SHP77 treated with DMSO at 0.1 percent for 48 hours (cell line): Measurements from ENCODE around the gene ALOX15.
"Not testable (repeated sequence)": the region's sequence is repeated elsewhere in the genome, so short reads cannot be mapped to it uniquely, and the experiment has no call there.

Source experiments
- DNase-seq: peaks from one replicate; lab custom pipeline; 2025; lab: John Stamatoyannopoulos, UW

ALOX15 gene, protein sequence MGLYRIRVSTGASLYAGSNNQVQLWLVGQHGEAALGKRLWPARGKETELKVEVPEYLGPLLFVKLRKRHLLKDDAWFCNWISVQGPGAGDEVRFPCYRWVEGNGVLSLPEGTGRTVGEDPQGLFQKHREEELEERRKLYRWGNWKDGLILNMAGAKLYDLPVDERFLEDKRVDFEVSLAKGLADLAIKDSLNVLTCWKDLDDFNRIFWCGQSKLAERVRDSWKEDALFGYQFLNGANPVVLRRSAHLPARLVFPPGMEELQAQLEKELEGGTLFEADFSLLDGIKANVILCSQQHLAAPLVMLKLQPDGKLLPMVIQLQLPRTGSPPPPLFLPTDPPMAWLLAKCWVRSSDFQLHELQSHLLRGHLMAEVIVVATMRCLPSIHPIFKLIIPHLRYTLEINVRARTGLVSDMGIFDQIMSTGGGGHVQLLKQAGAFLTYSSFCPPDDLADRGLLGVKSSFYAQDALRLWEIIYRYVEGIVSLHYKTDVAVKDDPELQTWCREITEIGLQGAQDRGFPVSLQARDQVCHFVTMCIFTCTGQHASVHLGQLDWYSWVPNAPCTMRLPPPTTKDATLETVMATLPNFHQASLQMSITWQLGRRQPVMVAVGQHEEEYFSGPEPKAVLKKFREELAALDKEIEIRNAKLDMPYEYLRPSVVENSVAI

DNA sequence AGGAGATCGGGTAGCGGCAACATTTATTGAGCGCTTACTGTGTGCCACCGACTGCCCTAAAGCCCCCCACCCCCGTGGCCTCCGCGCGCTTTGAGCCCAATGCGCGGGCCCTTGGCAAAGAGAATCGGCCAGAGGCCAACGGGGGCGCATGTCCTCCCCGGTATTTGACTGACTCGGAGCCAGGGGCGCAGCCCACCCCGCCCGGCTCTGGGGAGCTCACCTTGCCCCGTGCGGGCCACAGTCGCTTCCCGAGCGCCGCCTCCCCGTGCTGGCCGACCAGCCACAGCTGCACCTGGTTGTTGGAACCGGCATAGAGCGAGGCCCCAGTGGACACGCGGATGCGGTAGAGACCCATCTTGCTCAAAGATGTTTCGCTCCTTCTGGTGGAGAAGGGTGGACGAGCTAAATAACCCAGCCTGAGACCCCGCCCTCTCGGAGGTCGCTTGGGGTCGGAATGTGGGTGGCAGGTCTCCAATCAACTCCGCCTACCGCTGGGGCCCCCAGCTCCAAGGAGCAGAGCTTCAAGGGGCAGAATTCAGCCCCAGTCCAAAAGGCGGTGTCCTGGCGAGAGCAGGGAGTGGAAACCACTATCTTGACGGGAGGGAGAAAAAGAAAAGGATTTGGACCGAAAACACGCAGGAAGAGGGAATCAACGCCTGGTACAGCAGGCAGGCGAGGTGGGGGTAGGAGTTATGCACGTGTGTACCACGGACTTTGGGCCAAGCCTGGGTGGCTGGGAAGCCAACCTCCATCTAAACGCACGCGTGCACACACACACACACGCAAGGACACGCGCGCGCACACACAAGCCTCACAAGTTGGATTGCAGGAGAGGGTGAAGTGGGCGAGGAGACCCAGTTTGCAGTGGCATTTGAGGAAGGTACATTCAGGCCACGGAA is at the start of gene ALOX15:
ALOX15 (minus strand) TSS at position 382 of the 899 bp plus-strand sequence; CDS start at position 355, 27 bp downstream.
- no peak for DNase-seq

DNA sequence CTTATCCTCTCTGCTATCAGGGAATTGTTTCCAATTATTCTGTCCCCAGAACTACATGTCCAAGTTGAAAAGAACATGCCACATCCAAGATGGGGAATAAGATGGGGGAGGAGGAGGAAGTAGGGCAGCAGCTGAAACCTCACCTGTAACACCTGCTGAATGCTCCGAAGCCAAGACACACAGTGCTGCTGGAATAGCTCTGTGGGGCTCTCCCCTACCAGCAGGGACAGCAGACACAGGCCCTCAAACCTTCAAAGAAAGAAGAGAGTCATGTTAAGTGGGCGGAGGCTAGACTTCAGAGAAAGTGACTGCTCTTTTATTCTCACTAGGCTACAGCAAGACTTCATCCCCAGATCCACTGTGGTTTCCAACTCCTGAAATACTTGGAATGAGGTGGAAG is 49.3 kb upstream of the ALOX15 start:
- DNase-seq = no peak

DNA sequence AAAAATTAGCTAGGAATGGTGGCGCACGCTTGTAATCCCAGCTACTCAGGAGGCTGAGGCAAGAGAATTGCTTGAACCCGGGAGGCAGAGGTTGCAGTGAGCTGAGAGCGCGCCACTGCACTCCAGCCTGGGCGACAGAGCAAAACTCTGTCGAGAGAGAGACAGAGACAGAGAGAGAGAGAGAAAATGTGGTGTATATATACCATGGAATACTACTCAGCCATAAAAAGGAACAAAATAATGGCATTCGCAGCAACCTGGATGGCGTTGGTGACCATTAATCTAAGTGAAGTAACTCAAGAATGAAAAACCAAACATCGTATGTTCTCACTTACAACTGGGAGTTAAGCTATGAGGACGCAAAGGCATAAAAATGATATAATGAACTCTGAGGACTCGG is 48.4 kb upstream of the ALOX15 start:
- DNase-seq = not testable (repeated sequence)

DNA sequence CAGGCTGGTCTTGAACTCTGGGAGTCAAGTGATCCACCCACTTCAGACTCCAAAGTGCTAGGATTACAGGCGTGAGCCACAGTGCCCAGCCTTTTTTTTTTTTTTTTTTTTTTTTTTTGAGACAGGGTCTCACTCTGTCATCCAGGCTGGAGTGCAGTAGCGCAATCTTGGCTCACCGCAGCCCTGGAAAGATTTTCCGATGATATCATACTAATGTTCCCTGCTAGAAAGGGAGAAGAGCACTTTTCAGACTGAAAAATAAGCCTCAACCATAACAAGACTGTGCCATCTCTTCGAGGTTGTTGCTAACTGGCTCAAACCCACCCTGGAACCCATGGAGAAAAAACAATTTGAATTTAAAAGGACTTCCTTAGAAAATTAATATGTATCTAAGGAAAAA is 42.3 kb upstream of the ALOX15 start:
- DNase-seq = not testable (repeated sequence)

DNA sequence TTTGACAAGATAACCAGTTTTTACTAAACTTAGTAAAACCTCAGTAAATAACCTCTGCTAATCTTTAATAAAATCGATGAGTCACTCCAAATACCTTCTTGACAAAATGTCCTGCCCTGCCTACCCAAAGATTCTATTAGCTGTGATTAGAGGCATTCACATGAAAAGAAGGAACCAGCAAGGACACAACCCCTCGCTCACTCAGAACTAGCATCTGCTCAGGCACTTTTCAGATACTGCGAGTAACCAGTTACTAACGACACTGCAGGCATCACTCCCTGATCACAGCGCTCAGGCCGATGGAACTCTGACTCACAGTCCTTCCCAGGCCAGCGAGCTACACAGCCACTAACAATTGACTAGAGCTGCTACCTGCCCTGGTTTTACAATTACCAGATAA is 38.2 kb upstream of the ALOX15 start:
- no peak for DNase-seq

DNA sequence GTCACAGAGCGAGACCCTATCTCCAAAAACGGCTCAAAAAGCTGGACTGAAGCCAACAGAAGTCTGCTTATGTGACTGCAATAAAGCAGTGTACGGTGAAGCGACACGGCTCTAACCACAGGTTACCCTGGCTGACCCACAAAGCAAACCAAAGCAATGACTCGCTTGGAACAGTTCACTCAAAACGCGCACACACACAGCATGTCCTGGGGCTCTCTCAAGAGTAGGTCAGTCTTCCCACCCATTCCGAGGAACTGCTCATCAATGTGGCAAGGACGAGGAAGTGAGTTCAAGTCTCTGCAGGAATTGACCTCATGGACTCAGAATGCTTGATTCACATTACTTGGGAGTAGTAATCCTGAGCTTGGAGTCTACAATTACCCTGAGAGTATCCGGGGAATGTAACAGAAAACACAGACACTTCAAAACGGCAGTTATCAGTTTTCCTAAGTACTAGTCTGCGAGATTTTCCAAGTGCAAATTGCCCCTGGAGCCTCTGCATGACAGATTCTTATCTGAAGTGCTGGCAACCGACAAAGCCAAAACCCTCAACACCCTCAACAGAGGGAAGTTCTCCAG is 37.1 kb upstream of the ALOX15 start:
- no peak for DNase-seq

DNA sequence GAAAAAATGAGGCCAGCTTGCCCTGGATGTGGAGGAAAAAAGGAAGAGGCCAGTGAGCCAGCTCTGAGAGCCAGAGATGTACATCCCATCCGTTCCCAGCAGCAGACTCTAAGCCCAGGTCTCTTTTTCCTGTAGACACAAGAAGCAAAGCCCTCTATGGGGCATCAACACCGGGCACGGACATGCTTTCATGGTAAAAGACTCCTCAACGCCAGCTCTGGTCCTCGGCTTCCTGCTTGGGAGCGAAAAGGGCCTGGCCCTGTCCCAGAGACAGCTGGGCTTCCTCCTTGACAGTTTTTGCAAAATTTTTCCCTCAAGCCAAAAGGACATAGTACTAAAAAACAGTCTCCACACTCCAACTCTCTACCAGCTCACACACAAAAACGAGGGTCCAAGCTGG is 35.3 kb upstream of the ALOX15 start:
- no peak for DNase-seq

DNA sequence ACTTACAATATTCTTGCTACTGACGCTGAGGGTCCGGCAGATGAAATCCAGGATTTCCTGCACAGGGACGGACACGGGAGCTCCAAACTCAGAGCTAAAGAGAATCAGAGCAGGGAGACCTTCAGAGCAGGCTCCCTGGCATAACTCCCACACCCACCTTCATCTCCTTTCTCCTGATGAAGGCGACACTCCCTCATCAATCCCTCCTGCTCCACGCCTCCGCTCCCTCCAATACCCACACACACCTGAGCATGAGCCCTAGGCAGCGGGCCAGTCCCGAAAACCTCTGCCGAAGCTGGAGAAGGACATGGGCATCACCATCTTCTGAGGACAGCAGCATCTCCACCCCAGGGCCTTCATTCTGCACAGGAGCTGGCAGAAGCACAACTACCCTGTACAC is 34.3 kb upstream of the ALOX15 start:
- no peak for DNase-seq

DNA sequence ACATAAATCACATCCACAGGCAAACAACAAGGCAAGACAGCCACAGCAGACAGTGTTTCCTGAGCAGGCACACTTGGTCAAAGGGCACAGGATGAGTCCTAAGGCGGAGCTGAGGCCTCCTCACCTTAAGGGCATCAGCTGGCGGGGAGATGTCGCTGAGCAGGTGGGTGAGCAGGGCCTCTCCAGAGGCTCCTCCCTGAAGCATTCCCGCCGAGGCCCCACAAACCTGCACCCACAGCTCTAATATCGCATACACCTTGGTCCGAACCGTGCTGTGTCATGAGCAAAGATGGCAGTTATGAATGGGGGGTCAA is 33.2 kb upstream of the ALOX15 start:
- no peak for DNase-seq

DNA sequence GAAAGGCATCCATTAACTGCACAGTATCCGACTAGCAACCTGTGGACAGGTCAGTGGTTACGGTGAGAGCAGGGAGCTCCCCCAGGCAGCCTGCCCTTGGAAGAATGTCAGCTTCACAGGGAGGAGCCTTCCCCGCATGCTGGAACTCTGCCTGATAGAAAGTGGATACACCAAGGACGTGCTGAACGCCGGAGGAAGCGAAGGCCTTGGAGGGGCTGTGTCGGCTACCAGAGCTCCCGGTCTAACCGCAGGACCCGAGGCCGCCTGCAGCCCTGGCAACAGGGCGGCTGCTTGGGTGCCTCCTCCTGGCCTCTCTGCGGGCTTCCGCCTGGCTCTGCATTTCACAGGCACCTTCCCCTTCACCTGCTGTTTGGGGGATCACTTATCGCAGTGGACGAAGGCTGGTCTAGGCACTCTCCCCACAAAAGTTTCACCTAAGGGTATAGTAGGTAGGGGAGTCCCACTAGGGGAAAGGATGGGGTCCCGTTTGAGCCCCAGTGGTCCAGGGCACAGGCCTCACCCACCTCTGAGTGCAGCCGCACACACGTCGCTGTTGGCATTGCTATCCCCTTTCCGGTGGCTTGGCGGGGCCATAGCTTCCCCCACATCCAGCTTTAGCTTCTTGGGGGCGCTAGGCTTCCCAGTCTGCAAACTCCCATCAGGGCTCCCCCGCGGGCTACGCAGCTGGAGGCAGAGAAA is 32.7 kb upstream of the ALOX15 start:
- no peak for DNase-seq

DNA sequence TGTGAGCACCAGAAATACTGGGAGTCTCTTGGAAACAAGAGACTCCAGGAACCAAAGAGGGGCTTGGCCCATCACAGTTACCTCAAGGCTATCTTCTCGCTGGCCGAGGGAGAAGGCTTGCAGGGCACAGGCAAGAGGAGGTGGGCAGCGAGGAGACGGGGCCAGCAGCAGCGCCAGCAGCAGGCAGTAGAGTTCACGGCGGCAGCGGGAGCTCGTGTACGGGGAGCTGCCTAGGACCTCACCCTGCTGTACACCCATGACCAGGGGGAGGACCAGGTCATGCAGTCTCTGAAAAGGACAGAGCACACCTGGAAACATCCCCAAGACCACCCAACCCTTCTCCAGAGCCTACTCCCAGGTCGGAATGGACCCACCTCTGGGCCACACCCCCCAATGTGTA is 31.7 kb upstream of the ALOX15 start:
- DNase-seq = no peak

DNA sequence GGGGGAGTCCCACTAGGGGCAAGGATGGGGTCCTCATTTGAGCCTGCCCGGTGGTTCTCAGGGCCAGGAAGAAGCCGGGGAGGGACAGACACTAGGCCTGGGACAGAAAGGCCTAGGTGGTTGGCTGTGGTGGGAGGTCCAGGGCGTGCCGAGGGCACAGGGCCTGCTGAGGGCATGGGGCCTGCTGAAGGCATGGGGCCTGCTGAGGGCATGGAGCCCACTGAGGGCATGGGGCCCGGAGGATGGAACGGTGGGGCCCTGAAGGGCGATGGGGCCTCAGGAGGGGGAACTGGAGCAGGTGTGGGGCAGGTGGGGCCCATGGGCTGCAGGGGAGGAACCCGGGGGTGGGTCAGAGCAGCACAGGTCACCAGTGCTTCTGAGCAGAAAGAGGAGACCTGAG is 31.3 kb upstream of the ALOX15 start:
- no peak for DNase-seq

DNA sequence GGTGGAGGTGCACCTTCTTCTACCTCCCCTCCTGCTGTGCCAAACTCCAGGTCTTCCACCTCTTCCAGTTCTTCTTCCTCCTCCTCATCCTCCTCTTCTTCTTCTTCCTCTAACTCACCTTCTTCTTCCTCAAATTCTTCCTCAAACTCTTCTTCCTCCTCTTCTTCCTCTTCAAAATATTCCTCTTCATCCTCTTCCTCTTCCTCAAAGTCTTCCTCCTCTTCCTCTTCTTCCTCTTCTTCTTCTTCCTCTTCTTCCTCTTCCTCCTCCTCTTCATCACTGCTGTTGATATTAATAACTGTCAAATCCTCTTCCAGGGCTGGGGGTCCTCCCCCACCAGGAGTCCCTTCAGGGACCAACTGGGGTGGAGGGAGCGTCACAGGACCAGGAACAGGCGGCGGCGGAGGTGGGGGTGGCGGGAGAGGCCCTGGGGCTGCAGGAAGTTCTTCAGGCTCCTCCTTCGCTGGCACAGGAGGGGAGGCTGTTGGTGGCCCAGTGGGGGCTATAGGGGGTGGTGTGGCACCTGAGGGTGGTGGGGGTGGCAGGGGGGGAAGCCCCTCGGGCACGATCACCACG is 30.7 kb upstream of the ALOX15 start:
- DNase-seq = no peak

DNA sequence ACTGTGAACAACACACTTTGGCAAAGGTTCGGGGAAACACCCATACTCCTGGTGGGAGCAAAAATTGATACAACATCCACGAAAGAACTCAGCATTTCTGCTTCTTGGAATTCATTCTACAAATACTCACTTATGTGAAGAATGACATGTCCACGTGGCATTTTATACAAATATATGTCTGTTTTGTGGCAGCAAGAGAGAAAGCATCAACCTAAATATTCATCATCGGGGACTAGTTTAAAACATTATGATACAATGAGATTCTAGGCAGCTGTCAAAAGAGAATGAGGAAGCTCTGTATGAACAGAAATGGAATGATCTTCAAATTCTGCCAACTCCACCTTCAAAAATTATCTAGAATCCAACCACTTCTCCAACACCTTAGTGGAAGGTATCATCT is 25.7 kb upstream of the ALOX15 start:
- DNase-seq = no peak

DNA sequence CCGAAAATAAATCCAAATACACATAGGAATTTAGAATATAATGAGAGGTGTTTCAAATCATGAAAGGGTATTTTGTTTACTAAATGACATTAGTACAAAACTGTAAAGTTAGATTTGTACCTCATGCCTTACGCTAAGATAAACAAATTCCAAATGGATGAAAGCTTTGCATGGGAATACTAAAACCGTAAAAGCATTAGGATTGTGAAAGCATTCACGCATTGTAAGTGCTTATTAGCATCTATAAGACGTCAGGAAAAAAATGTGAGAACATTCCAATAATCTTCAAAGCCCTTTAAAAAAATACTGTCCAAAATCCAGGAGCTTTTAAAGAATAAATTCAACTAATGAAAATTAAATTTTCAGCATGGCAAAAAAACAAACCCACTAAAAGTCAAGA is 24.8 kb upstream of the ALOX15 start:
- DNase-seq = no peak

DNA sequence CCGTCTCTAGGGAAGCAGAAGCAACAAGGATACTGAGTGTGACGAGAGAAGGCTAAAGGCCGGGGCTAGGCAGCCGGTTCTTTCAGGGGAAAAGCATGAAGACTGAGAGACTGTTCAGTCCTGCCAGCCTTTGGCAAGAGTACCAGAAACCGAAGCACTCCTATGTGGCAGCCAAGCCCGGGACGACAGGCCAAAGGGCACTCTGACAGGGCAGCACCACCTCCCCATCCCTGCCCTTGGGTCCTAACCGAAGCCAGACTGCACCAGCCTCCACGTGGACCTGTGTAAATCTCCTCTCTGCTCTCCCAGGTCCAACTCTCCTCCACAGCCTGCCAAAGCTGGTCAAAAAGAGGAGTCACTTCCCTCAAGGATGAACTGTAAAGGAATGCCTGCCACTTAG is 23.5 kb upstream of the ALOX15 start:
- DNase-seq = no peak

DNA sequence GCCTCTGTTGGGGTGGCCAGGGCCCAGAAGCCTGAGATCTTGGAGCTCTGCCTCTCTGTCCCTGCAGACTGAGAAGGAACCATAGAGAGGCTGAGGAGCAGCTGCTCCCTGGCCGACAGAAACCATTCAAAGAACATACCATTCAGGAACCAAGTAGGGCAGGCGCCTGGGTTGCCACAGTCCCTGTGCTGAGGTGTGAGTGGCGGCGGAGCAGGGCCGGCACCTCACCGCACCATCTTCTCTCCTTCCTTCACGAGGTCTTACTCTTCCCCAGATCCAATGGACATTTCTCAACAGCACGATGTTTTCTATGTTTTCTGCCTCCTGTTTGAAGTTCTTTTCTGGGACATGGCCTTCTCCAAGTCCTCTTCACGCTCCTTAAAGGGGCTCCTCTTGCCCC is 22.8 kb upstream of the ALOX15 start:
- DNase-seq = no peak

DNA sequence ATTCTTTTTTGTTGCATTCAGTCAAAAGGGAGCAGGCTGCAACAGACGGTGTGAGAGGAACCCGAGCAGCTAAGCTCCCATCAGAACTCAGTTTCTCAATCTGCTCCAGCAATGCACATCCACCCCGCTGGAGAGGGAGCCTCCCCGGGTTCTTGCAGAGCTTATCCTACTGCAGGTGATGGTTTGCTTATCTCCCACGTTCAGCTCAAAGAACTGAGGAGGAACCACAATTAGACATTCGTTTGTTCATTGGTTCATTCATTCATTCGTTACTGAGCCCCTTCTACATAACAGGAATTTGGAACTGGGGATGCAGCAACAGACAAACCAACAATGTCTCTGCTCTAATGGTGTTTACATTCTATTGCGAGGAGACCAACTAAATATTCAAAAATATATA is 22.2 kb upstream of the ALOX15 start:
- no peak for DNase-seq

DNA sequence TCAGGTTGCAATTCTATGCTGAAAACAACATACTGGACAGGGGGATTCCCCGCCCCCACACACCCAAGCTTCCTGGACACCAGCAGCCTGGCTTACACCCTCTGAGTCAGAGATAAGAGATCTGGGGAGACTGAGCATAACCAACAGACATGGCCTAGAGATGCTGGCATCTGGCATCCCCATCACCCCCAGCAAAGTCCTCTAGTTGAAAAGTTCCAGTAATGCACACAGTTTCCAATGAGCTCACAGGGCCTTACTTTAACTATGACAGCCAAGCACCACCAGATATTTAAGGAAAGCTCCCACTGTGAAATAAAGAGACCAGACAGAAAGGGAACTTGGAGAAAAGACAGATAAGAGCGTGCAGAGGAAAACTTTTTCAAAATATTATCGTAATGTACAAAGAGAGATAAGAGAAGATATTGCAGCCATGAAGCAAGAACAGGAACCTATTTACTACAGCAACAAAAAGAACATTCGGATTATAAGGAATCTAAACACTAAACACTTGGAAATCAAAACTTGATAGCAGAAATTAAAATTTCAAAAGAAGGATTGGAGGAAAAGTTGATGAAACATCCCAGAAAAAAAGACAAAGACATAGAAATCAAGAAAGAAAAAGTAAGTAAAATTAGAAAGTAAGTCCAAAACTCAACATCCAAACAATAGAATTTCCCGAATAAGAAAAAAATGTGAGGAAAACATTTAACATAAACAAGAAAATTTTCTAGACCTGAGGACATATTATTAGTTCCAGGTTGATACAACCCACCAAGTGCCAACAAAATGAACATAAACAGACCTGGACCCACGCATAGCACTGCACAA is 17.2 kb upstream of the ALOX15 start:
- DNase-seq = no peak

DNA sequence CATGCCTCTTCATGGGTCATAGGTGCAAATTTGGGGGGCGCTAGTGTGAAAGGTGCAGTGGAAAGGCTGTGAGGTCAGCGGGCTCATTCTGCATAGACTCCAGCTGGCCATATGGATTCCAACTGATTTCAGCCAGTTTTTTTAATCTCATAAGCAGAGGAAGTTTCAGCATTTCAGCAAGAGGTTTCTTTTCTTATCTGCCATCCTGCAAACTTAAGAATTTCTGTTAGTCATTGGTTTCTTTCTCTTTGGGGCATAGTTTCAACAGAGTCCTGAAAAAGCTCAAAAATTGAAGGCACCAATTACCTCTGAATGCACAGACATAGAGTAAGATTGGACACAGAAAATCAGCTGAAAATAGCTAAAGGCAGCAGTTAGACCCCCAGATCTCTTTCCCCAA is 16.2 kb upstream of the ALOX15 start:
- DNase-seq = no peak

DNA sequence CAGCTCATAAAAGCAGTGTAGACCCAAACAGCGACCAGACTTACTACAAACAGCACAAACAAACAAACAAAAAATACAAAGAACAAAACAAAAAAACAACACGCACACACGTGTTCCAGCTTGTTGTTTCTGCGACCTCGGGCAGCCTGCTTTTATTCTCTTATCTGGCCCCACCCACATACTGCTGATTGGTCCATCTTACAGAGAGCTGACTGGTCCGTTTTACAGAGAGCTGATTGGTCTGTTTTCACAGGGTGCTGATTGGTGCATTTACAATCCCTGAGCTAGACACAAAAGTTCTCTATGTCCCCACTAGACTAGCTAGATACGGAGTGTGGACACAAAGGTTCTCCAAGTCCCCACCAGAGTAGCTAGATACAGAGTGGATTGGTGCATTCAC is 14.5 kb upstream of the ALOX15 start:
- not testable (repeated sequence) for DNase-seq
